HepG2 (cell line): ENCODE measurements around the gene CASZ1. TPM values are rescaled to one million over a fixed set of nuclear protein-coding genes. Genes with fewer than 3 reads are reported as not detected.
A peak's percentile ranks its signal among the peaks of the same experiment; 100 is the strongest.

ENCODE experiments used
- ATAC-seq: fragments of 200-7000 bp; cut with Tn5 transposase; 3 replicates; pipeline ENCODE4 v1.9.1; 2020; ENCODE audit warnings: mild to moderate bottlenecking, moderate library complexity
- BruUV-seq: library from RNA; stranded (reverse); fragments of 400-500 nt; replicated peaks from 2 replicates; lab custom pipeline; 2021; lab: Mats Ljungman, UMichigan
- CTCF ChIA-PET: fragments of 300-600 bp; formaldehyde crosslinking; extraction: SDS; loops from one replicate; lab custom pipeline; 2021; ENCODE audit warnings: low total read pairs, inconsistent platforms, low intra/inter-chr PET ratio; lab: Yijun Ruan, JAX
- POLR2A ChIA-PET: fragments of 350-600 bp; sonication (Branson Sonifier 250); formaldehyde crosslinking; loops from one replicate; lab custom pipeline; 2020; ENCODE audit warnings: antibody characterized with exemption, inconsistent platforms; lab: Yijun Ruan, JAX
- DNase-seq: peaks from one replicate; pipeline ENCODE4 v3.0.0-alpha.2; 2015; ENCODE audit warnings: low spot score
- FAIRE-seq: peaks from 3 replicates; lab custom pipeline; 2011; peaks lifted over from hg19 to GRCh38; lab: Jason Lieb, UNC
- H2AFZ ChIP-seq: one replicate; pipeline ENCODE4 v1.6.1; 2011; ENCODE audit warnings: low read length, inconsistent platforms
- H3K27ac ChIP-seq: fragments of 300-600 bp; 3 replicates; pipeline ENCODE4 v1.8.0; 2011; ENCODE audit warnings: mixed run types, mild to moderate bottlenecking, mixed read lengths, low read length, inconsistent platforms; ENCODE audit not compliant: insufficient read depth; ENCODE audit errors: extremely low read length
- H3K27me3 ChIP-seq, 2 experiments: fragments of 200-600 bp in 1 of 2; 2 replicates in 1 of 2; 3 replicates in 1 of 2; pipeline versions ENCODE4 v1.6.0 to v1.8.0; 2011; ENCODE audit warnings: low read length in 2 of 2, mild to moderate bottlenecking in 2 of 2, moderate library complexity in 2 of 2, inconsistent platforms in 1 of 2; ENCODE audit not compliant: insufficient read depth in 2 of 2, control insufficient read depth in 1 of 2
- H3K36me3 ChIP-seq, 2 experiments: fragments of 200-600 bp in 1 of 2; replicated peaks in 1 of 2; 2 replicates in 1 of 2; 3 replicates in 1 of 2; pipeline versions ENCODE4 v1.5.1 to v1.8.0; 2011; ENCODE audit warnings: low read length in 2 of 2, inconsistent platforms in 1 of 2; ENCODE audit not compliant: insufficient read depth in 2 of 2, control insufficient read depth in 1 of 2
- H3K4me1 ChIP-seq: 2 replicates; pipeline ENCODE4 v1.5.1; 2012; ENCODE audit warnings: low read length, inconsistent platforms; ENCODE audit not compliant: insufficient read depth
- H3K4me2 ChIP-seq: 2 replicates; pipeline ENCODE4 v1.6.0; 2011; ENCODE audit warnings: low read depth, low read length, inconsistent platforms
- H3K4me3 ChIP-seq, 3 experiments: fragments of 200-600 bp in 1 of 3; sonication (generic), shearing (Covaris generic) in 1 of 3; replicated peaks in 1 of 3; 2 replicates each; pipeline ENCODE4 v1.5.1; 2011 to 2016; ENCODE audit warnings: low read length in 3 of 3, inconsistent platforms in 2 of 3, low read depth in 2 of 3, mild to moderate bottlenecking in 2 of 3, control low read depth in 1 of 3, mixed read lengths in 1 of 3; ENCODE audit not compliant: insufficient read depth in 1 of 3
- H3K79me2 ChIP-seq: one replicate; pipeline ENCODE4 v1.6.1; 2011; ENCODE audit warnings: low read length, inconsistent platforms; ENCODE audit not compliant: insufficient read depth
- H3K9ac ChIP-seq: 2 replicates; pipeline ENCODE4 v1.6.0; 2011; ENCODE audit warnings: mild to moderate bottlenecking, low read depth, low read length, inconsistent platforms; ENCODE audit not compliant: insufficient read depth
- H3K9me3 ChIP-seq: 2 replicates; pipeline ENCODE4 v1.5.1; 2012; ENCODE audit warnings: mild to moderate bottlenecking, low read length
- H4K20me1 ChIP-seq: 2 replicates; pipeline ENCODE4 v1.6.0; 2011; ENCODE audit warnings: inconsistent platforms, mild to moderate bottlenecking, low read length, moderate library complexity; ENCODE audit not compliant: insufficient read depth
- LCORL ChIP-seq, 2 experiments: fragments of 450-650 bp in 1 of 2; sonication (generic) in 1 of 2; formaldehyde crosslinking in 1 of 2; IDR thresholded peaks; 2 replicates each; pipeline versions ENCODE4 v1.5.0 to v1.6.1; 2017 to 2020; ENCODE audit warnings: antibody characterized with exemption in 1 of 2, missing genetic modification reagents in 1 of 2
- MTF2 ChIP-seq: sonication (generic); formaldehyde crosslinking; IDR thresholded peaks from 2 replicates; pipeline ENCODE4 v1.5.0; 2020; ENCODE audit warnings: missing genetic modification reagents, borderline replicate concordance
- NRL ChIP-seq: sonication (generic); formaldehyde crosslinking; IDR thresholded peaks from 2 replicates; pipeline ENCODE4 v1.5.0; 2020; ENCODE audit warnings: missing genetic modification reagents, mild to moderate bottlenecking, moderate library complexity, borderline replicate concordance
- ZNF354B ChIP-seq: sonication (generic); formaldehyde crosslinking; IDR thresholded peaks from 2 replicates; pipeline ENCODE4 v1.8.0; 2022; ENCODE audit warnings: mild to moderate bottlenecking, missing genetic modification reagents
- WGBS: methylation state at CpG from one replicate; pipeline ENCODE4 v1.1.6; 2017; ENCODE audit warnings: low lambda C conversion rate; 5-methylcytosine and 5-hydroxymethylcytosine counted together
- in situ Hi-C: cut with HindIII; loops from 2 replicates; pipeline ENCODE4 v1.10.0; 2017; ENCODE audit warnings: low pct_unique_long_range_greater_than_20kb; ENCODE audit not compliant: extremely low pct_ligation_motif_present
- intact Hi-C: fragments of 100-400 bp; cut with micrococcal nuclease; formaldehyde crosslinking; loops from one replicate; pipeline ENCODE4 v1.10.0; 2022; ENCODE audit not compliant: unreplicated experiment
- polyA plus RNA-seq, 8 experiments: library from polyadenylated mRNA; depleted of rRNA in 3 of 8; stranded (reverse) in 7 of 8; unstranded in 1 of 8; fragments of >200 nt; fragmentation: Illumina TruSeq in 4 of 8; extraction: Trizol in 4 of 8; gene quantifications; 2 replicates each; pipeline versions ENCODE4 v1.2.1 to v1.2.3, GENCODE V29; 2011 to 2016; ENCODE audit warnings: low read depth in 4 of 8, missing spikeins in 1 of 8, mixed read lengths in 1 of 8; ENCODE audit not compliant: insufficient read depth in 1 of 8
- total RNA-seq, 5 experiments: library from RNA; depleted of rRNA; stranded (reverse); fragments of >200 nt; fragmentation: Illumina TruSeq; extraction: Trizol; gene quantifications; 2 replicates each; pipeline ENCODE4 v1.2.3, GENCODE V29; 2016; ENCODE audit warnings: low read depth in 1 of 5
- TF ChIP-seq, protein P1 (sequence below): sonication (generic); formaldehyde crosslinking; IDR thresholded peaks from 2 replicates; pipeline ENCODE4 v1.9.0; 2021; ENCODE audit warnings: mild to moderate bottlenecking, missing genetic modification reagents
- TF ChIP-seq, protein P2 (sequence below): sonication (generic); formaldehyde crosslinking; IDR thresholded peaks from 2 replicates; pipeline ENCODE4 v1.5.1; 2020; ENCODE audit warnings: mild to moderate bottlenecking, missing genetic modification reagents, moderate library complexity
- TF ChIP-seq, protein P3 (sequence below): IDR thresholded peaks from 2 replicates; pipeline ENCODE4 v1.6.1; 2016; ENCODE audit warnings: low read depth, borderline replicate concordance
- TF ChIP-seq, protein P4 (sequence below): sonication (generic); formaldehyde crosslinking; IDR thresholded peaks from 2 replicates; pipeline ENCODE4 v1.8.0; 2023; ENCODE audit warnings: mild to moderate bottlenecking, missing genetic modification reagents

The CASZ1 gene
- total and polyA plus RNA-seq, 2 of the 13 experiments (the other 11 are each of a cell fraction or from before 2014, with no cell fraction given) = 1.9 to 3.7 TPM

DNA sequence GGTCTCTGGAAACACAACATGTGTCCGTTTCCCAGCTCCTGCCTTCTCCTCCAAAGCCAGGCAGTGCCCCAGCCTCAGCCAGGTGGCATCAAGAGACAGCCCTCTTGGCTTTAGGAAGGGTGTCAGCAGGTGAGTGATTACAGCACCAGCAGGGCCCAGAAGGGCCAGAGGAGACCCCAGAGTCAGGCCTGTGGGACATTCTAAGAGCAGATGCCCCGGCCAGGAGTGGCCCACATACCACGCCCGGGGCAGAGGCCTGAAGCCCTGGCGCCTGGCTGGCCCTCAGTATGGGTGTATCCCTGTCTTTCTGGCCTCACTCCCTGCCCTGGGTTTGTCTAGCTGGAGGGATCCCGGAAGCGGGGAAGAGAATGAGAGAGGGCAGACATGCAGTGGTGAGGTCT, 109.2 kb downstream of the CASZ1 start (continued):
- TF ChIP-seq, protein P1, sequence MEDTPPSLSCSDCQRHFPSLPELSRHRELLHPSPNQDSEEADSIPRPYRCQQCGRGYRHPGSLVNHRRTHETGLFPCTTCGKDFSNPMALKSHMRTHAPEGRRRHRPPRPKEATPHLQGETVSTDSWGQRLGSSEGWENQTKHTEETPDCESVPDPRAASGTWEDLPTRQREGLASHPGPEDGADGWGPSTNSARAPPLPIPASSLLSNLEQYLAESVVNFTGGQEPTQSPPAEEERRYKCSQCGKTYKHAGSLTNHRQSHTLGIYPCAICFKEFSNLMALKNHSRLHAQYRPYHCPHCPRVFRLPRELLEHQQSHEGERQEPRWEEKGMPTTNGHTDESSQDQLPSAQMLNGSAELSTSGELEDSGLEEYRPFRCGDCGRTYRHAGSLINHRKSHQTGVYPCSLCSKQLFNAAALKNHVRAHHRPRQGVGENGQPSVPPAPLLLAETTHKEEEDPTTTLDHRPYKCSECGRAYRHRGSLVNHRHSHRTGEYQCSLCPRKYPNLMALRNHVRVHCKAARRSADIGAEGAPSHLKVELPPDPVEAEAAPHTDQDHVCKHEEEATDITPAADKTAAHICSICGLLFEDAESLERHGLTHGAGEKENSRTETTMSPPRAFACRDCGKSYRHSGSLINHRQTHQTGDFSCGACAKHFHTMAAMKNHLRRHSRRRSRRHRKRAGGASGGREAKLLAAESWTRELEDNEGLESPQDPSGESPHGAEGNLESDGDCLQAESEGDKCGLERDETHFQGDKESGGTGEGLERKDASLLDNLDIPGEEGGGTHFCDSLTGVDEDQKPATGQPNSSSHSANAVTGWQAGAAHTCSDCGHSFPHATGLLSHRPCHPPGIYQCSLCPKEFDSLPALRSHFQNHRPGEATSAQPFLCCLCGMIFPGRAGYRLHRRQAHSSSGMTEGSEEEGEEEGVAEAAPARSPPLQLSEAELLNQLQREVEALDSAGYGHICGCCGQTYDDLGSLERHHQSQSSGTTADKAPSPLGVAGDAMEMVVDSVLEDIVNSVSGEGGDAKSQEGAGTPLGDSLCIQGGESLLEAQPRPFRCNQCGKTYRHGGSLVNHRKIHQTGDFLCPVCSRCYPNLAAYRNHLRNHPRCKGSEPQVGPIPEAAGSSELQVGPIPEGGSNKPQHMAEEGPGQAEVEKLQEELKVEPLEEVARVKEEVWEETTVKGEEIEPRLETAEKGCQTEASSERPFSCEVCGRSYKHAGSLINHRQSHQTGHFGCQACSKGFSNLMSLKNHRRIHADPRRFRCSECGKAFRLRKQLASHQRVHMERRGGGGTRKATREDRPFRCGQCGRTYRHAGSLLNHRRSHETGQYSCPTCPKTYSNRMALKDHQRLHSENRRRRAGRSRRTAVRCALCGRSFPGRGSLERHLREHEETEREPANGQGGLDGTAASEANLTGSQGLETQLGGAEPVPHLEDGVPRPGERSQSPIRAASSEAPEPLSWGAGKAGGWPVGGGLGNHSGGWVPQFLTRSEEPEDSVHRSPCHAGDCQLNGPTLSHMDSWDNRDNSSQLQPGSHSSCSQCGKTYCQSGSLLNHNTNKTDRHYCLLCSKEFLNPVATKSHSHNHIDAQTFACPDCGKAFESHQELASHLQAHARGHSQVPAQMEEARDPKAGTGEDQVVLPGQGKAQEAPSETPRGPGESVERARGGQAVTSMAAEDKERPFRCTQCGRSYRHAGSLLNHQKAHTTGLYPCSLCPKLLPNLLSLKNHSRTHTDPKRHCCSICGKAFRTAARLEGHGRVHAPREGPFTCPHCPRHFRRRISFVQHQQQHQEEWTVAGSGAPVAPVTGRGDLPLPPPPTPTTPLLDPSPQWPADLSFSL = no peak

DNA sequence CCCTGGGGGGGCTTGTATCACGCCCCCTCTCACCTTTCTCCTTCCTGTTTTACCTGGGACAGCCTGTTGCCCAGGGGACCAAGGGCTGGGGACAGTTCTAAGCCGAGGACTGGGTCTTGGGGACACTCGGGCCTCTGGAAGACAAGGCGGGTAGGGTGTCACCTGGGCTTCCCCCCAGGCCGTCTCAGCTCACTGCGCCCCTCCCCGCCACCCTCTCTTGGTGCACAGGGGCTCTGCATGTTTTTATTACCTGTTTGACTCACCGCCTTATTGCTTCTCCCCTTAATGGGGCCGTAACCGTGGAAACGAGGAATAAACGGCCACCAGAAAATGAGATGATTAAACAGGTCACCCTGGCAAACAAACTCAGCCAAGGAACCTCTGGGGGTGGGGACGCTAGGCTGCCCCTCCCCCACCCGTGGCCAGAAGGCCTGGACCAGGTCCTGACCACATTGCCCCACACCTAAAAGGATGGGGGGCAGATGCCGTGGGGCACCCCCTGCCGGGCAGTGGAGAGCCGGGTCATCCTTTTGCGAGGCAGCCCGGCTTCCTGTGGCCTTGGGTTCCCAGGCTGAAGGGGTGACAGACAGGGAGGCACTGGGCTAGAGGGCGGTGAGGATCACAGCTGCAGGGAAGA, 109.9 kb downstream of the CASZ1 start:
- no peaks in the 10 kb centered on the region; a peak in 1 of 5 replicates for H3K27me3 ChIP-seq
- no peaks in the 10 kb centered on the region for H3K36me3 ChIP-seq
- H3K4me3 ChIP-seq = peak overlapping the region; percentile 35 to 61 (median 39); a peak in 5 of 6 replicates
- H3K79me2 ChIP-seq = no peaks in the 10 kb centered on the region
- ChIA-PET CTCF (no interaction called here), POLR2A (interaction anchor here (0.7 to 1.8 kb wide), 7 partner anchors 9 to 215 kb away, joined by 3 to 26 read pairs (median 5); no protein-coding TSS in a partner anchor)
- peaks cover 77% of the 10 kb centered on the region for H3K4me1 ChIP-seq
- FAIRE-seq (no peak), ATAC-seq (peak; percentile 74), DNase-seq (peak; percentile 71)
- 4% methylated on average over 12 of the region's 20 CpGs for WGBS
- intact Hi-C loops (loop anchor here (5.0 kb wide), 1 partner anchor 174 kb away; no protein-coding TSS in a partner anchor), in situ Hi-C loops (no loop called here)
- no peaks in the 10 kb centered on the region for H4K20me1 ChIP-seq
- no TSS peak for BruUV-seq
- H2AFZ ChIP-seq = no peak overlapping the region
- H3K27ac ChIP-seq = peak overlapping the region; percentile 90
- H3K4me2 ChIP-seq = peak overlapping the region; percentile 76
- no peaks in the 10 kb centered on the region for H3K9me3 ChIP-seq
- H3K9ac ChIP-seq = peak overlapping the region; percentile 71
- TF ChIP-seq, protein P2, sequence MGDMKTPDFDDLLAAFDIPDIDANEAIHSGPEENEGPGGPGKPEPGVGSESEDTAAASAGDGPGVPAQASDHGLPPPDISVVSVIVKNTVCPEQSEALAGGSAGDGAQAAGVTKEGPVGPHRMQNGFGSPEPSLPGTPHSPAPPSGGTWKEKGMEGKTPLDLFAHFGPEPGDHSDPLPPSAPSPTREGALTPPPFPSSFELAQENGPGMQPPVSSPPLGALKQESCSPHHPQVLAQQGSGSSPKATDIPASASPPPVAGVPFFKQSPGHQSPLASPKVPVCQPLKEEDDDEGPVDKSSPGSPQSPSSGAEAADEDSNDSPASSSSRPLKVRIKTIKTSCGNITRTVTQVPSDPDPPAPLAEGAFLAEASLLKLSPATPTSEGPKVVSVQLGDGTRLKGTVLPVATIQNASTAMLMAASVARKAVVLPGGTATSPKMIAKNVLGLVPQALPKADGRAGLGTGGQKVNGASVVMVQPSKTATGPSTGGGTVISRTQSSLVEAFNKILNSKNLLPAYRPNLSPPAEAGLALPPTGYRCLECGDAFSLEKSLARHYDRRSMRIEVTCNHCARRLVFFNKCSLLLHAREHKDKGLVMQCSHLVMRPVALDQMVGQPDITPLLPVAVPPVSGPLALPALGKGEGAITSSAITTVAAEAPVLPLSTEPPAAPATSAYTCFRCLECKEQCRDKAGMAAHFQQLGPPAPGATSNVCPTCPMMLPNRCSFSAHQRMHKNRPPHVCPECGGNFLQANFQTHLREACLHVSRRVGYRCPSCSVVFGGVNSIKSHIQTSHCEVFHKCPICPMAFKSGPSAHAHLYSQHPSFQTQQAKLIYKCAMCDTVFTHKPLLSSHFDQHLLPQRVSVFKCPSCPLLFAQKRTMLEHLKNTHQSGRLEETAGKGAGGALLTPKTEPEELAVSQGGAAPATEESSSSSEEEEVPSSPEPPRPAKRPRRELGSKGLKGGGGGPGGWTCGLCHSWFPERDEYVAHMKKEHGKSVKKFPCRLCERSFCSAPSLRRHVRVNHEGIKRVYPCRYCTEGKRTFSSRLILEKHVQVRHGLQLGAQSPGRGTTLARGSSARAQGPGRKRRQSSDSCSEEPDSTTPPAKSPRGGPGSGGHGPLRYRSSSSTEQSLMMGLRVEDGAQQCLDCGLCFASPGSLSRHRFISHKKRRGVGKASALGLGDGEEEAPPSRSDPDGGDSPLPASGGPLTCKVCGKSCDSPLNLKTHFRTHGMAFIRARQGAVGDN (CRISPR knock-in tag) = peak; percentile 52
- TF ChIP-seq NRL (CRISPR knock-in tag) (0 out of 2 replicates have a peak, but pooled peaks have one; percentile 20), ZNF354B (CRISPR knock-in tag) (0 out of 2 replicates have a peak, but pooled peaks have one; percentile 78), LCORL (IDR thresholded peaks at IDR 0.05) (no peak), LCORL (CRISPR knock-in tag; IDR thresholded peaks at IDR 0.05) (peak; percentile 71), MTF2 (0 out of 2 replicates have a peak, but pooled peaks have one; percentile 67)
- TF ChIP-seq, protein P3, sequence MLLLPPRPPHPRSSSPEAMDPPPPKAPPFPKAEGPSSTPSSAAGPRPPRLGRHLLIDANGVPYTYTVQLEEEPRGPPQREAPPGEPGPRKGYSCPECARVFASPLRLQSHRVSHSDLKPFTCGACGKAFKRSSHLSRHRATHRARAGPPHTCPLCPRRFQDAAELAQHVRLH (CRISPR knock-in tag) = no peak
- TF ChIP-seq, protein P4, sequence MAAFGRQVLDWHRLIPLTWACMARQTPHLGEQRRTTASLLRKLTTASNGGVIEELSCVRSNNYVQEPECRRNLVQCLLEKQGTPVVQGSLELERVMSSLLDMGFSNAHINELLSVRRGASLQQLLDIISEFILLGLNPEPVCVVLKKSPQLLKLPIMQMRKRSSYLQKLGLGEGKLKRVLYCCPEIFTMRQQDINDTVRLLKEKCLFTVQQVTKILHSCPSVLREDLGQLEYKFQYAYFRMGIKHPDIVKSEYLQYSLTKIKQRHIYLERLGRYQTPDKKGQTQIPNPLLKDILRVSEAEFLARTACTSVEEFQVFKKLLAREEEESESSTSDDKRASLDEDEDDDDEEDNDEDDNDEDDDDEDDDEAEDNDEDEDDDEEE (CRISPR knock-in tag) = no peak
